Activated naive CD4-positive, alpha-beta T cell treated with anti-CD3 and anti-CD28 coated beads for 36 hours (primary cell): ENCODE results near the gene GRIN2C. TPM values are rescaled to one million over a fixed set of nuclear protein-coding genes. Genes with fewer than 3 reads are reported as not detected.

Experiments
- CTCF ChIA-PET: fragments of 350-600 bp; sonication (Branson Sonifier 250); formaldehyde crosslinking; loops from one replicate; lab custom pipeline; 2021; ENCODE audit warnings: antibody characterized with exemption; lab: Charles Lee
- DNase-seq: peaks from one replicate; pipeline ENCODE4 v3.0.0-alpha.2; 2020
- H3K27ac Mint-ChIP-seq: one replicate; pipeline ENCODE4 v1.8.0; 2021; ENCODE audit warnings: mild to moderate bottlenecking, mixed read lengths
- H3K27me3 Mint-ChIP-seq: one replicate; pipeline ENCODE4 v1.8.0; 2021; ENCODE audit warnings: low read depth, mixed read lengths
- H3K36me3 Mint-ChIP-seq: one replicate; pipeline ENCODE4 v1.8.0; 2021; ENCODE audit warnings: low read depth, mixed read lengths
- H3K4me1 Mint-ChIP-seq: one replicate; pipeline ENCODE4 v1.8.0; 2021; ENCODE audit warnings: low read depth, mixed read lengths
- H3K4me3 Mint-ChIP-seq: one replicate; pipeline ENCODE4 v1.8.0; 2021; ENCODE audit warnings: mild to moderate bottlenecking, moderate library complexity, mixed read lengths
- H3K9me3 Mint-ChIP-seq: one replicate; pipeline ENCODE4 v1.8.0; 2021; ENCODE audit warnings: mixed read lengths
- intact Hi-C: fragments of 100-400 bp; cut with micrococcal nuclease; formaldehyde crosslinking; loops from one replicate; pipeline ENCODE4 v1.15.1; 2023
- total RNA-seq, 2 experiments: library from RNA; stranded (reverse); gene quantifications; one replicate each; pipeline ENCODE4 v1.2.3, GENCODE V29; 2021

The GRIN2C gene
- total RNA-seq, 2 experiments from 2014 or later = 0.07 TPM; not detected in 1

GRCh38 chr17:74892974-74893911 lies 33.6 kb upstream of the GRIN2C start, which contains the start of gene FADS6:
Gene FADS6 (minus strand): TSS chr17:74893633. CDS start chr17:74893595, 38 bp downstream.
- Mint-ChIP-seq H3K9me3 (no peaks in the 10 kb centered on the region), H3K4me3 (peak within 1 kb of the TSS; percentile 43), H3K36me3 (no peaks in the 10 kb centered on the region), H3K27me3 (peaks cover 23% of the 10 kb centered on the region), H3K27ac (no peak within 1 kb of the TSS), H3K4me1 (peaks cover 2% of the 10 kb centered on the region)
- CTCF ChIA-PET = no interaction called here
- no peak for DNase-seq
- intact Hi-C loops = no loop called here

GRCh38 chr17:74892013-74892841 lies 32.5 kb upstream of the GRIN2C start:
- DNase-seq = no peak
- no peaks in the 10 kb centered on the region for H3K36me3 Mint-ChIP-seq
- no peak overlapping the region for H3K4me3 Mint-ChIP-seq
- H3K27me3 Mint-ChIP-seq = peaks cover 23% of the 10 kb centered on the region
- no peak overlapping the region for H3K27ac Mint-ChIP-seq
- H3K4me1 Mint-ChIP-seq = peaks cover 2% of the 10 kb centered on the region
- intact Hi-C loops = no loop called here
- CTCF ChIA-PET = no interaction called here
- no peaks in the 10 kb centered on the region for H3K9me3 Mint-ChIP-seq

GRCh38 chr17:74890554-74890953 lies 30.9 kb upstream of the GRIN2C start:
- no peak for DNase-seq
- intact Hi-C loops = no loop called here
- H3K27ac Mint-ChIP-seq = no peak overlapping the region
- H3K4me1 Mint-ChIP-seq = peaks cover 2% of the 10 kb centered on the region
- no peak overlapping the region for H3K4me3 Mint-ChIP-seq
- peaks cover 27% of the 10 kb centered on the region for H3K27me3 Mint-ChIP-seq
- CTCF ChIA-PET = interaction anchor here (0.6 to 1.0 kb wide), 2 partner anchors 71 to 165 kb away, joined by 3 to 4 read pairs; no protein-coding TSS in a partner anchor
- H3K9me3 Mint-ChIP-seq = no peaks in the 10 kb centered on the region
- H3K36me3 Mint-ChIP-seq = no peaks in the 10 kb centered on the region

- H3K4me3 Mint-ChIP-seq = no peak overlapping the region
- no peaks in the 10 kb centered on the region for H3K4me1 Mint-ChIP-seq
- H3K27me3 Mint-ChIP-seq = peaks cover 14% of the 10 kb centered on the region
- H3K27ac Mint-ChIP-seq = no peak overlapping the region
- no peak for DNase-seq
- H3K9me3 Mint-ChIP-seq = no peaks in the 10 kb centered on the region
- CTCF ChIA-PET = interaction anchor here (1.3 kb wide), 1 partner anchor 97 kb away, joined by 4 read pairs; no protein-coding TSS in a partner anchor
- intact Hi-C loops = no loop called here
- H3K36me3 Mint-ChIP-seq = no peaks in the 10 kb centered on the region
Observed at GRCh38 chr17:74888469-74888868, 28.8 kb upstream of the GRIN2C start.

- no peak overlapping the region for H3K4me3 Mint-ChIP-seq
- DNase-seq = no peak
- no peaks in the 10 kb centered on the region for H3K9me3 Mint-ChIP-seq
- H3K27ac Mint-ChIP-seq = no peak overlapping the region
- H3K4me1 Mint-ChIP-seq = no peaks in the 10 kb centered on the region
- no peaks in the 10 kb centered on the region for H3K36me3 Mint-ChIP-seq
- intact Hi-C loops = no loop called here
- peaks cover 4% of the 10 kb centered on the region for H3K27me3 Mint-ChIP-seq
- CTCF ChIA-PET = no interaction called here
Observed at GRCh38 chr17:74883241-74883745, 23.6 kb upstream of the GRIN2C start.

DNA sequence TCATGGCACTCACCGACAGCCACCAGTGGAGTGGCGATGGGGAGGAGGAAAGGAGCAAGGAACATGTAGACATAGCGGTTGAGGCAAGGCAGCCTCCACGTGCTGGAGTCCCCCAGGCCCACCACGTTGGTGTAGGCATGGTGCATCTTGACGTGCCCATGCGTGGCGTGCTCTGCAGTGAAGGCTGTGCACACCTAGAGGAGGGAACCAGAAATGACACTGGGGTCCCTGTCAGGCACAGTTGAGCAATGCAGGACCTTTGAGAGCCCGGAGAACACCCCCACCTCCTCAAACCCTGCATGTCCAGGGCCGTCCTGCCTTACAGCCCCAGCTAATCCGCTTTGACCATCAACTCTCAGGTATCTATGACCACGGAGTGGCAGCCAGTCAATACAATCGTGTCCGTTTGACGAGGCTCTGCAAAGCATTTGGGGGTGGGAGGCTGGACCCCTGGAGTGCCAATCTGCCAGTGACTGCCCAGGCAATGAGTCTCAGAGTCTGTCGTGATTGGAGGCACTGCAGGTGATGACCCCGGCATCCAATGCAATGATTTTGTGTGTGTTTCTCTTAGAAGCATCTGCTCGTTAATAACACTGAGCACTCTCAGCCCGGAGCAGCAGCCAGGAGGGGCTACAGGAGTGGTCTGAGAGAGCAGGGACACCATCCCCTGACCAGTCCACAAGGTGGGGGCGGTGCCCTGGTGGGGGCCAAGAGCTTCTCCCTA lies 23.0 kb upstream of the GRIN2C start:
- H3K9me3 Mint-ChIP-seq = no peaks in the 10 kb centered on the region
- H3K27me3 Mint-ChIP-seq = peaks cover 4% of the 10 kb centered on the region
- H3K4me3 Mint-ChIP-seq = no peak overlapping the region
- no peak for DNase-seq
- intact Hi-C loops = no loop called here
- no peak overlapping the region for H3K27ac Mint-ChIP-seq
- CTCF ChIA-PET = no interaction called here
- H3K36me3 Mint-ChIP-seq = no peaks in the 10 kb centered on the region
- H3K4me1 Mint-ChIP-seq = no peaks in the 10 kb centered on the region

DNA sequence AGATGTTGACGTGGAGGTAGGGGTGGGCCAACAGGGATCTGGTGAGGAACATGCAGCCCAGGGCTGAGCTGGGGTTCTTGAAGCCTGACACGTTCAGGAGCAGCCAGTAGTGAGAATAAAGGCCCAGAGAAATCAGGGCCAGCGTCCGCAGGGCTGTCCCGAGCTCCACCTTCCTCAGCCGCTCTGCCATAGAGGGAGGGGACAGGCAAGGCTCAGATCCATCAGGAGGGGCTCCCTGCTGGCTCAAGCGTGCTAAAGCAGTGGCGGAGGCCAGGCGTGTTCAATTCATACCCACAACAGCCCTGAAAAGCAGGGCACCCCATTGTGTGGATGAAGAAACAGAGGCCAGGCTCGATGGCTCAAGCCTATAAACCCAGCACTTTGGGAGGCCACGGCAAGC lies 21.4 kb upstream of the GRIN2C start:
- no peaks in the 10 kb centered on the region for H3K4me1 Mint-ChIP-seq
- no peaks in the 10 kb centered on the region for H3K9me3 Mint-ChIP-seq
- H3K36me3 Mint-ChIP-seq = no peaks in the 10 kb centered on the region
- no peak for DNase-seq
- H3K27me3 Mint-ChIP-seq = no peaks in the 10 kb centered on the region
- no peak overlapping the region for H3K27ac Mint-ChIP-seq
- CTCF ChIA-PET = interaction anchor here (0.7 to 1.2 kb wide), 2 partner anchors 17 to 79 kb away, joined by 3 to 4 read pairs; no protein-coding TSS in a partner anchor
- no peak overlapping the region for H3K4me3 Mint-ChIP-seq
- intact Hi-C loops = no loop called here

DNA sequence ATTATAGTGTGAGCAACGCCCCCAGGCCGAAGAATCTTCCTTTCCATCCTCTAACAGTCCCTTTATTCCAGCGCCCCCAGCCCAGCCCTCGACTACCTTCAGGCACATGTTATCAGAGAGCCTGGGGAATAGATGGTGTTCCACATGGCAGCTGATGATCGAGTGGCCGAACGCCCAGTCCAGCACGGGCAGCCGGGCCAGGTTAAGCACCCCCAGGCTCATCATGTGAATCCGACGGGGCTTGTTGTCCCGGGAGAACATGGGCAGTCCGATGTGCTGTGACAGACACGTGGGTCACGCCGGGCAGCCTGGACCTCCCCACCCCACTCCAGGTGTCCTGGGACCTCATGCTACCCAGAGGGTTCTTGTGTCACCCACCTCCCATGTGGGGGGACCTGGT lies 19.6 kb upstream of the GRIN2C start:
- H3K27me3 Mint-ChIP-seq = no peaks in the 10 kb centered on the region
- no peaks in the 10 kb centered on the region for H3K9me3 Mint-ChIP-seq
- intact Hi-C loops = loop anchor here (10.0 kb wide), 1 partner anchor 785 kb away; the partner anchor contains the start of genes RECQL5 and SAP30BP
- CTCF ChIA-PET = no interaction called here
- DNase-seq = no peak
- H3K27ac Mint-ChIP-seq = no peak overlapping the region
- H3K4me3 Mint-ChIP-seq = no peak overlapping the region
- no peaks in the 10 kb centered on the region for H3K36me3 Mint-ChIP-seq
- H3K4me1 Mint-ChIP-seq = peaks cover 9% of the 10 kb centered on the region

DNA sequence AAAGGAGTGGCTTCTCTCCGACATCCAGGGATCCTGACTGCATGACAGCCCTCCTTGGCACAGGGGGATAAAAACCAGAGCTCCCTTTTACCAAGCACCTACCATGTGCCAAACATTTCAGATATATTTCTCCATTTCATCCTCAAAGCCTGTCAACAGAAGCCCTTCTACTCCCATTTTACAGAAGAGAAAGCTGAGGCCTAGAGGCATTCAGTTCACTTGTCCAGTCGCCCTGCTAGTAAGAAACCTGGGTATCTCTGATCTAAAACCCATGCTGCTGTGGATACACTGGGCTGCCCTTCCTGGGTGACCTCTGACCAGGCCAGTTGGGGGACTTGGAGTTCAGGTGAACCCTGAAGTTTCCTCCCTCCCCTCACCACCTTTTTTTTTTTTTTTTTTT lies 19.0 kb upstream of the GRIN2C start:
- Mint-ChIP-seq H3K27me3 (no peaks in the 10 kb centered on the region), H3K9me3 (no peaks in the 10 kb centered on the region), H3K36me3 (no peaks in the 10 kb centered on the region), H3K4me3 (no peak overlapping the region), H3K4me1 (peaks cover 11% of the 10 kb centered on the region), H3K27ac (no peak overlapping the region)
- CTCF ChIA-PET = interaction anchor here (0.6 to 1.1 kb wide), 2 partner anchors 15 to 52 kb away, joined by 3 to 4 read pairs; no protein-coding TSS in a partner anchor
- intact Hi-C loops = loop anchor here (10.0 kb wide), 1 partner anchor 786 kb away; the partner anchor contains the start of genes RECQL5 and SAP30BP
- DNase-seq = no peak

DNA sequence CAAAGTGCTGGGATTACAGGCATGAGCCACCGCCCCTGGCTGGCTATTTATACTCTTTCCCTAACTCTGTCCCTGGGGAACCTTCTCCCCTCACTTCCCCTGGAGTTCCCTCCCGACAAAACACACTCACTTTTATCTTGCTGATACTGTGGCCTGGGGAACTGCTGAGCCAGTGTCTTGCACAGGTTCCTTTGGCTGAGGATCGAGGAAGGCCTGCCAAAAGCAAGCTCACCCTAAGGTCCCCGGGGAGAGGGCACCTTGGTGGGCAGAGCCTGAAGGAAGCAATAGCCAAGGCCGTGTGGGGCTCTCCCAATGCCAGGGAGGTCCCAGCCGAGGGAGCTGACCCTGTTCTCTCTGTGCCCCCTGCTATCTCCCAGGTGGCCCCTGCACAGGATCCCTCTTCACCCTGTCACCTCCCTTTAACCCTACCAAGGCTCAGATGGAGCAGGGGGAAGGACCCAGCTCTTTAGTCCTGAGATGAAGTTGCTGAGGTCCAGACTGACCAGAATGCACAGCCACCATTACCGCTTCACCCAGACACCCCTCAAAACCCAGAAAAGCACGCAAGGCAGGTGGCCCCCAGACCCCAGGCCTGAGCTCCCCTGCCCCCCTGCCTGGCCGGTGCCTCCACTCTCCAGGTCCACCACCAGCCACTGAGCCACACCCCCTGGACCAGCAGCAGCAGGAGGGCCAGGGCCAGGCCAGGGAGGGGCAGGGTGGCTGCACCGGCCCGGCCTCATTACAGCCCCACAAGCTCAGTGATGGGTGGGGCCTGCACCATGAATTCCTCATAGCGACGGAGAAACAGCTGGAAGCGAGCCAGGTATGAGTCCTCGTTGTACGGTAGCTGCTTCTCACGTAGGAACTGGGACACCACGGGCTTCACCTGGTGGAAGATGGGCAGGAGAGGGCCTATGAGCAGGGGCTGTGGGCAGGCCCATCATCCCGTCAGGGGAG lies 18.2 kb upstream of the GRIN2C start:
- intact Hi-C loops = loop anchor here (10.0 kb wide), 1 partner anchor 787 kb away; the partner anchor contains the start of genes RECQL5 and SAP30BP
- no peaks in the 10 kb centered on the region for H3K9me3 Mint-ChIP-seq

More for the DNA sequence above, 18.2 kb upstream of the GRIN2C start:
- peaks cover 11% of the 10 kb centered on the region for H3K4me1 Mint-ChIP-seq
- no peak overlapping the region for H3K27ac Mint-ChIP-seq
- no peaks in the 10 kb centered on the region for H3K36me3 Mint-ChIP-seq
- H3K27me3 Mint-ChIP-seq = no peaks in the 10 kb centered on the region
- CTCF ChIA-PET = interaction anchor here (0.6 to 1.1 kb wide), 2 partner anchors 14 to 52 kb away, joined by 3 to 4 read pairs; no protein-coding TSS in a partner anchor
- DNase-seq = no peak
- no peak overlapping the region for H3K4me3 Mint-ChIP-seq
